AML-193 (cell line): ENCODE results near the gene RIPK4.
"Not testable (repeated sequence)": the region's sequence is repeated elsewhere in the genome, so short reads cannot be mapped to it uniquely, and the experiment has no call there.

Experiments
- DNase-seq, 2 experiments: peaks; one replicate each; lab custom pipeline; 2025; lab: John Stamatoyannopoulos, UW

RIPK4 gene

DNA sequence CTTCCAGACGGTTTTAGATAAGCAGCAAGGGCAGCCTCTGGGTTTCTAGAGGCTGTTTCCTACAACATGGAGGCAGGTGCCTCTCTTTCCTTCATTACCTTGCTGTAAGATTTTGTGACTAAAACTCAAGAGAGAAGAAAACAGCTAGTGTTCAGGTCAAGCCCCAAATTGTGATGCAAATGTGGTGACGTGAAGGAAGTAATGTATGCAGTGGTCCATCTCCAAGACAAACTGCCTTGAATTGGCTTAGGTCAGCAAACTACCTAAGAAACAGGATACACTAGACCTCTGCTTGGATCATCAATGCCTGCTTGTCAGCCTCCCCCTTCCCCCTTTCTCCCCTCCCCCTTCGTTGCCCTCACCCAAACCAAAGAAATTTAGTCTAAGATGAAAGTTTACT lies 28.9 kb upstream of the RIPK4 start:
- DNase-seq = no peak

DNA sequence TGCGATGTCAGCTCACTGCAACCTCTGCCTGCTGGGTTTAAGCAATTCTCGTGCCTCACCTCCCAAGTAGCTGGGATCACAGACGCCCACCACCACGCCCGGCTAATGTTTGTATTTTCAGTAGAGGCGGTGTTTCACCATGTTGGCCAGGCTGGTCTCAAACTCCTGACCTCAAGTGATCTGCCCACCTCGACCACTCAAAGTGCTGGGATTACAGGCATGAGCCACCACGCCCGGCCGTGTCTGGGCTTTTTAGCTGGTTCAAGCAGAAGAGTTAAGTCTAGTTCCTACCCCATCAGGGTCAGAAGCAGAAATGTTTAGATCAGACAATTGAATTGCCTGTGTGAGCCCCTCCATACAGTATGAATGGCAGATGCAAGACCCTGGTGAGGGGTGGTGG lies 27.7 kb upstream of the RIPK4 start:
- no peak for DNase-seq

DNA sequence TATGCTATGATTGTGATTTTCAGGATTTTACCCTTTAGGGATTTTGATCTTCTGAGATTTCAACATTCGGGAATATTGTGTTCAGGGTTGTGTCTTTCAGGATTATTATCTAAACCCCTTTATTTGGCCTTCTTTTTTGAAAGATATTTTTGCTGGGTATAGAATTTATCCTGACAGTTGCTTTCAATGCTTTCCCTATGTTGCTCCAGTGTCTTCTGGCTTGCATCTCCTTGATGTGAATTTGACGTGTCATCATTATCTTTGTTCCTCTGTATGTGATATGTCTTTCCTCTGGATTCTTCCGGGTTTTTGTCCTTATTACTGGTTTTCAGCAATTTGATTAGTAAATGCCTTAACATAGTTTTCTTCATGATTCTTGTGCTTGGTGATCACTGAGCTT lies 25.9 kb upstream of the RIPK4 start:
- DNase-seq = no peak

DNA sequence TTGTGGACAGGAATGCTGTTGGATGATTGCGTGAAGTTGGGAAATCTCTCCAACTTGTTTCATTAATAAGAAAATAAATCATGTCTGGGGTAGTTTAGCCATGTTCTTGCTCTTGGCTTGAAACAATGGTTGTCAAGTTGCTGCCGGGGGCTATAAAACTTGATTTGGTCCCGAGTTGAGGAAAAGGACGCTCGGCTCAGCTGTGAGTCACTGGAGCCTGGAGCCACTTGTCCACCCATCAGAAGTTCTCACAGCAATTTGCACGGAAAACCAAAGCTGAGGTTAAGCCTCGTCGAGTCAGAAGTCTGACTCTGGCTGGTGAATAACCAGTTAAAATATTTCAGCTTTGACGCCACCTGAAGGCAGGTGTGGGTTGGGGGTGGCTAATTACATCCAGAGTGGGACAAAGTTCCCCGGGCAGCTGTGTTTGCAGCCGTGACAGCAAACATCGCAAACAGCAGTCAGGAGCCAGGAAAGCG lies 19.7 kb upstream of the RIPK4 start:
- no peak for DNase-seq

DNA sequence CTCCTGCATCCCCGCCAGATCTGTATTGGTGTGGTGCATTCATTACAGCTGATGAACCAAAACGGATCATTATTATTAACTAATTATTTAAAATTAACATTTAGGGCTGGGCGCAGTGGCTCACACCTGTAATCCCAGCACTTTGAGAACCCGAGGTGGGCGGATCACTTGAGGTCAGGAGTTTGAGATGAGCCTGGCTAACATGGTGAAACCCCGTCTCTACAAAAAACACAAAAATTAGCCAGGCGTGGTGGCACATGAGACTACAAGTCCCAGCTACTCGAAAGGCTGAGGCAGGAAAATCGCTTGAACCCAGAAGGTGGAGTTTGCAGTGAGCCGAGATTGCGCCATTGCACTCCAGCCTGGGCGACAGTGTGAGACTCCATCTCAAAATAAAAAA lies 18.4 kb upstream of the RIPK4 start:
- DNase-seq = not testable (repeated sequence)

DNA sequence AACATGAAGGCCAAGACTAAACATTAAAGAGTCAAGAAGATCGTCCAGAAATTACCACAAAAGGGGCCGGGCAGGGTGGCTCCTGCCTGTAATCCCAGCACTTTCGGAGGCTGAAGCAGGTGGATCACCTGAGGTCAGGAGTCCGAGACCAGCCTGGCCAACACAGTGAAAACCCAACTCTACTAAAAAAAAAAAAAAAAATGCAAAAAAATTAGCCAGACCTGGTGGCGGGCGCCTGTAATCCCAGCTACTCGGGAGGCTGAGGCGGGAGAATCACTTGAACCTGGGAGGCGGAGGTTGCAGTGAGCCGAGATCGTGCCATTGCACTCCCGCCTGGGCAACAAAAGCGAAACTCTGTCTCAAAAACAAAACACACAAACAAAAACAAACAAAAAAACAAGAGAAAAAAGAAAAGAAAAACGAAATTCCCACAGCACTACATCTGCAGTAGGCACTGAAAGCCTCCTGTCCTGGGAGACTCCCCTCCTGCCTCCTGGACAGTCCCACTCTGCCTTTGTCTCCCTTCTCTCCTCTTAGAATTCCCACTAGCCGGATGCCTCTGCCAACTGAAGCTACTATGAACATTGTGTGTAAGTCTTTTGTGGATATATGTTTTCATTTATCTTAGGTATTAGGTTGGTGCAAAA lies 17.7 kb upstream of the RIPK4 start:
- DNase-seq = no peak

DNA sequence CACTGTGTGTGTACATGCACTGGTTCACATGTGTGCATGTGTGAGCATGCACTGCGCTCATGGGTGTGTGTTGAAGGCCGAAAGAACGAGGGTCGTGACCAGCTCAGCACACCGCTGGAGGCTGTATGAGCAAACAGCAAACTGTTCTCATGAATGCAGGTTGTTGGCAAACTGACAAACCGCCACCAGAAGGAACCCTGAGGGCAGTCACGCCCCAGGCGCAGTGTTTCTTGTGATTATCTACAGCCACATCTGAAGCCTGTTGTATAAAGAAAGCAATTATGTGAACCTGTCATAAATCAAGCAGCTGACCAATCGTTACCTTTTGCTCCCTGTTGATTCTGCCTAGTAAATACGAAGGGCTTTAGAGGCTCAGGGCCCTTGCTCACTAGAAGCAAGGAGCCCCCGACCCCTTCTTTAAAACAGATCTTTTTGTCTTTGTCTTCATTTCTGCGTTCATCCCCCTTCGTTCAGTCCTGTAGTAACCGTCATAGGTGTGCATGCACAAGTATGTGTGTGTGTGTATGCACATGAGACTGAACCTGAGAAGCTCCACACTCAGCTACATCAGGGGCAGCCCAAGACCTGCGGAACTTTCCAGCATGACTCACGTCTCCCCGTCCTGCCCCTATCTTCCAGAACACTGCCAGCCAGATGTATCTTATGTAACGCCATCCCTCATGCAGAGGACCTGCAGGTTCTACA lies 16.8 kb upstream of the RIPK4 start:
- no peak for DNase-seq

DNA sequence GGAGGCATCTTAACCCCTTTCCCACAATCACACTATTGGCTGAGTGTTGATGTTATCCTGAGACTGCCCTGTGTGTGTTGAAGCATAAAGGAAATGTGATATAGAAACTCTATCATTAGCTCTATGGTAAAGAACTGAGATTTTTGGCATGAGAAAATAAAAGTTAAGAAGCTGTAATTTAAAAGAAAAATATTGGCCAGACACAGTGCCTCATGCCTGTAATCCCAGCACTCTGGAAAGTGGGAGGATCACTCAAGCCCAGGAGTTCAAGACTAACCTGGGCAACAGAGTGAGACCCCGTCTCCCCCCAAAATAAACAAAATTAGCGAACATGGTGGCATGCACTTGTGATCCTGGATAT lies 14.2 kb upstream of the RIPK4 start:
- no peak for DNase-seq

DNA sequence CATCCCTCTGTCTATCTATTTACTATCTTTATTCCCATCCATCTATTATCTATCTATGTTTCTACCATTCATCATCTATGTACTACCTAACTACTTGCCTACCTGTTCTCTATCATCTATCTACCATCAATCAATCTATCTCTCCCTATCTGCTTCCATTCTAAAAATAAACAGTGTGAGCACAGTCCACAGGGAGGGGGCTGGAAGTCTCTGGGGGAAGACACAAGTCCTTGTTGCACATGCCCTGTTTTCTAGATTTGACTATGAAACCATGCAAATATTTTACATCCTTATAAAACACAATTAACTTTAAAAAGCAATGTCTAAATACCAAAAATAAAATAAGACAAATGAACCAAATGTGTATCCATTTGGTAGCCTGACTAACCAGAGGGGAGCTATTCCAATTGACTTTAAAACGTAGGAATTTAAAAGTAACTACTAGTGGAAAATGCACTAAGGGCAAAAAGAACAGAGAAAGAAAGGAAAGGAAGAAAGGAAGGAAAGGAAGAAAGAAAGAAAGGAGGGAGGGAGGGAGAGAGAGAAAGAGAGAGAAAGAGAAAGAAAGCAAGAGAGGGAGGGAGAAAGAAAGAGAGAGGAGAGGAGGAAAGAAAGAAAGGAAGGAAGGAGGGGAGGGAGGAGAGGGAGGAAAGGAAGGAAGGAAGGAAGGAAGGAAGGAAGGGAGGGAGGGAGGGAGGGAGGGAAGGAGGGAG lies 13.6 kb upstream of the RIPK4 start:
- DNase-seq = no peak

DNA sequence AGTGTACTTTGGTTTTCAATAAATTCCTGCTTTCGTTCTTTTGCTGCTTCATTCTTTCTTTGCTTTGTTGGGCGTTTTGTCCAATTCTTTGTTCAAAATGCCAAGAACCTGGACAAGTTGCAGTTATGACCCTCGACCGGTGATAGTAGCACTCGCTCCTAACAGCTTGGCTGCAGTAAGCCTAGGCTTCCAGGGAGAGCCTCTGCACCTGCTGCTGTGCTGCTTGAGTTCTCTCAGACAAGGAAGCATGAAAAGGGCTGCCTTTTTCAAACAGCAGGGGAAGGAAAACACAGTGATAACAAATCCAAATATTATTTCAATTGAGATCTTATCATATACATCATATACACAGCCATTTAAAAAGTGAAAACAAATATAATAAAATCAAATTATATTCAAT lies 12.8 kb upstream of the RIPK4 start:
- no peak for DNase-seq

DNA sequence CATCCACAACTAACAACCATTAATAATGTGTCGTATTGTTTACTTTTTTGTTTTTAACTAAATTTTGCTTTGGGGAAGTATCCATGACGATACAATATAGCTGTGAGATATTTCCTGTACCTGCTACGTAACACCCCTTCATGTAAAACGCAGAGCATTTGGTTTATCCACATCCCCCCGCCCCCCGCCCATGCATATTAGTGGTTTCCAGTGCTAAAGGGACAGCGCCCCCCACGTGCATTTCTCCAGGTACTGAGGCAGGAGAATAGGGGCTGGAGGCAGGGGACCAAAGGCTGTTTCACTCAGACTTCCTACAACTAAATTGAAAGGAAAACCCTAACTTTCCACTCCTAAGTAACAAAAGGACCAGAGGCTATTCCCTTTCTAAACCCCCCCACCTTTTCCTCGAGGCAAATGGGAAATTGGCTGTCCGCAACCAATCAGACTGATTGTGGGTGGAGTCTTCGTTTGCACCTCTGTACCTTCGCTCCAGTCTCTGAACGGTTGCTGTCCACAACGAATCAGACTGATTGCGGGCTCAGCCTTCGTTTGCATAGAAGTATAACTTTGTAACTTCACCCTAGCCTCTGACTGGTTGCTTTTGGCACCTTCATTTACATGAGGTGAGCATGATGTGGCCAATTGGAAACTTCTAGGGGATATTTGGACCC lies 12.2 kb upstream of the RIPK4 start:
- no peak for DNase-seq

DNA sequence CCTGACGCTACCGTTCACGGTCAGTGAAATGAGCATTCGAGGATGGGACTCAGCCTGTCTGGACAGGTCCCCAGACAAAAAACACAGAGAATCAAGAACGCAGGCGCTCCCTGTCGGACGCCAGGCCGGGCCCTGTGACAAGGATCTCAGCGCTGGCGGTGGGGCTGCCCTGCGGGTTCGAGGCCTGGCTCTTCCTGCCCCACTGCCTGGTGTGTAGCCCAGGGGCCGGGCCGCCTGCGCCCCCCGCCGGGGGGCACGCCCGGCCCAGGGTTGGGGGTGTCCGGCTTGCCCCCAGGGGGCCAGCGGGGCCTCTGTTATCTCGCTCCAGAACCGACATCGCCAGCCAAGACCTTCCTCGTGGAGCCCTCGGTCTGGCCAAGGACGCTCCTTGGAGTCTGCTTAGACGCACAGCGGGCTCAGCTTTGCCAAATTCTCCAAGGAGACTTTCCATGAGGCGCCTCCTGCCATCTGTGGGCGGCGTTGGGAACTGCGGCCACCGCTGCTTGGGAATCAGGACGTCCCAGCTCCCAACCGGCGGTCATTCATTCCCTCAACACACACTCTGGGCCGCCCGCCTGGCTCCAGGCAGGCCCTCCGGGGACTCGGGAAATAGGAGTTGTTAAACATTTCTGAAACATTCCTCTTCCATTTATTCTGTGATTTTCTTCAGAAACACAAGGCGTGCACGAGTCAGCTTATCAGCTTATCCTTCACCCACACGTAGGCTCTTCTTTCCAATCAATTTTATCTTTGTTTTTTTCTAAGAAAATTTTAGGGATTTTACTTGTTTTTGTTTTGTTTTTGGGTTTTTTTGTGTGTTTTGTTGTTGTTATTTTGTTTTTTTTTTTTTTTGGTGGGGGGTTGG lies 11.3 kb upstream of the RIPK4 start:
- DNase-seq = peak in 1 of 2 experiments; percentile 2

DNA sequence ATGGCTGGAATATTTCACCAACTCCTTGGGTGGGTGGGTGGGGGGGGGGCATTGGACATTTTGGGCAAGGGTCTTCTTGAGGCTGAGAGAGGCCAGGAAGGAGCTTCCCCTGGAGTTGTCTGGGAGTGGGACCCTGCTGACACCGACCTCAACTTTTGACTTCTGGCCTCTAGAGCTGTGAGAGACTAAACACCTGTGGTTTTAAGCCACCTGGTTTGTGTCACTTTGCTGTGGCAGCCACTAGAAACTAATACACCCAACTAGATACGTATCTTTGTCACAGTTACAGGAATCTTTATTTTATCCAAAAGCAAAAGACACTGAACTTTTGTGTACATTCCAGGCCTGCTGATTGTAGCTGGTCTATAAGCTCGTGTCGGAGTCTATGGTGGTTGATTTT lies 9.9 kb upstream of the RIPK4 start:
- no peak for DNase-seq

DNA sequence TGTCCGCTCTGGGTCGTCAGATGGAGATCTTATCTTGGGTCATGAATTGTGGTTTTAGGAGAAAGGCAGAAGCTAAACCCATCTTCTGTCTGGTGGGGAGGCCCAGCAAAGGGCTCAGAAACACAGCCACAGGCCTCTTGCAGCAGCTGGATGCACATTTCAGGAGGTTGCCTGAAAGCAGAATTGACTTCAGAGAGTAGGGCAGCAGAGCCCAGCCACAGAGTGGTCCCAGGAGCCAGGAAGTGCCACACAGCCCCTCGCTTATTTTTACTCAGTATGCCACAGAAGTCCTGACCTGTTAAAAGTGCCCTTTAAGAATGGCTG lies 8.3 kb upstream of the RIPK4 start:
- no peak for DNase-seq

DNA sequence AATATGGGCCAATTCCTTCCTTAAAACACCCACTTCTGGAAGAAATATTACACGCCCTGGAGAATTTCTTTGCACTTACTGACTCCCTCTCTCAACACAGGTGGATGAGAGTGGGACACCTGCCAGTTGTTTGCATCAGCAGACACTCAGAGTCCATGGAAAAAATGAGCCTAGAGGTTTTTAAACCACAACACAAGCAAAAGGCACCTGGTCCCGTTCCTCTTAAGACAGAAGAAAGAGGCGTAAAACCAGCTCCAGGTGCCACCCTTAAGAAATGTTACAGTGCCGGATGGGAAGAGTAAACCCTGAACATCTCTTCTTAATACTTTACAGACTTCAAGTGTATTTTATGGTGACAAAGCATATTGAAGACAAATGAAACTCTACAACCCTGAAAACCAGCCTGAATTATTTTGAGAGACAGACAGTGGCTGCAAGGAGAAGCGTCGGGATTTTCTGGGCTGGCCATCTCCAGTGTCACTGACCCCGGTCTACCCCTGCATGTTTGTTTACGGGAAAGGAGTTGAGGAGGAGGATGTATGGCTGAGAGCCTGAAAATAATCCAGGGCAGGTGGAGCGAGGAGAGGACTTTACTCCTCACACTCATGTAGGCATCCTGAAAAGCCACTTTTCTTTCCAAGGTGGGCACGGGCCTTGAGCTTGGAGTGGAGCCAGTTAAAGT lies 7.8 kb upstream of the RIPK4 start:
- DNase-seq = no peak

DNA sequence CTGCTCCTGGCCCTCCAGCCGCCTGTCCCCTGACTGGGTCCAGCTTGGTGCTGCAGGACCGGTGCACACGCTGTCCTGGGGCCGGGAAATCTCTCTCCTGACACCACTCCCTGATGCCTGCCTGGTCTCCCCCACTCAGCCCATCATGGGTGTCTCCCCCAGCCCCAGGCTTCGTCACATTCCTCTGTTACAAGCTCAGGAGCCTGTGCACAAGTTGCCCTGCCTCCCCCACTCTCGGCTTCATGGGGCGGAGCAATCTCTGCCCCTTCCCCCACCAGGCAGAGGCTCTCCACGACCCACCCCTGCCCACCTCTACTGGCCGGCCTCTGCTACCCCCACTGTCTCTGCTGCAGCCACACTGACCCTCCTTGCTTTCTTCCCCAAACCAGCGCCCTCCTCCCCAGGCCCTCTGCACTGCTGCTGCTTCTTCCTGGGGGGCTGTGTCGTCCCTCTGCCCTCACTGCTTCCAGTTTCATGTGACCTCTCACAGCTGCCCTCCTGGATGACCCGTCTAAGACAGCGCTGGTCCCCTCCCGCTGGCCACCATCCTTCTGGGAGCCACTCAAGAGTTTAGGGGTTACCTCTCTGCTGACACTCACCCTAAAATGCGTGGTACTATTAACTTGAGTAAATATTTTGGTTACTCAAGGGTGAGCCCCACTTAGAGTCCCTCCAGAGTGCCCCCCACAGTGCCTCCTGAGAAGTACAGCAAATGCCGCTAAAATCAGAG lies 5.7 kb upstream of the RIPK4 start:
- no peak for DNase-seq

DNA sequence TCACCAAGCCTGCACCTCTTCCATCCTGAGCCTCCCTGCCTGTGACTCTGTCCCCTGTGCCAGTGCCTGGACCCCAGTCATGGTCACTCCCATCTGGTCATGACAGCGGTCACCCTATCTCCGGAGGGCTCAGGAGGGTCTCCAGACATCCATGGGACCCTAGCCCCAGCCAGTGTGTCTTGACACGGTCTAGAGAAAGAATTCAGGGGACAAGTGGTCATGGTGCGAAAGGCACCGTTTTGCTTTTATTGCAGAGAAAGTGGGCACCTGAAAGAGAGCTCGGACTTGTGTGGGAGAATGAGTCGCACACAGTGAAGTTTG lies 4.7 kb upstream of the RIPK4 start:
- no peak for DNase-seq

DNA sequence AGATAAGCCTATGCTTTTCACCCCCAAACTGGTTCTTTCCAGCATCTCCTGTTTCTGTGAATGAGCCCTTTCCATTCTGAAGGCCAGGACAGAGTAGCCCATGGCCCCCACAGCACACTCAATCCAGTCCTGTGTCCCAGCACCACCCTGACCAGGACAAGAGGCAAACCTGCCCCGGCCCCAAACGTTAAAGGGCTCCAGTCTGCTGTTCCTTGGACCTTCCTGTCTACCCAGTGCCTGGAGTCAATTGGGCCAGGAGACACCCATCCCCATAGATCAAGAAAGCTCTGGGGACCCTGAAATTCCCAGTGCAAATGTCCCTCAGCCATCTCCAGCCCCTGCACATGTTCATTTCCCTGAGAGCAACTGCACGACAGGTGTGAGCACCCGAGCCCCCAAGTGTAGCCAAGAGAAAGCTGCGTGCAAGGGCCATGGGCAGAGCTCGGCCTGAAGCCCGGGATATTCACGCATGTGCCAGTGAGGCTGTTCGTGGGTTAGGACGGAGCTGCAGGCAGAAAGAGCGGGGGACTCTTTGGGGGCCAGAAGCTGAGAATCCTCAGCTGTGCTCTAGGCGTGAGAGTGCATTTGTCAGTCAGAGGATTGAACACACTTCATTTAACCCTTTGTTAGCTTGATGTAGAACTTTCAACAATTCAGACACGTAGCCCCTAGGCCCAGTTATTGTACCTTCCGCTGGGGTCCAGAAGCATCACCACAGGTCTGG lies 4.2 kb upstream of the RIPK4 start:
- no peak for DNase-seq

DNA sequence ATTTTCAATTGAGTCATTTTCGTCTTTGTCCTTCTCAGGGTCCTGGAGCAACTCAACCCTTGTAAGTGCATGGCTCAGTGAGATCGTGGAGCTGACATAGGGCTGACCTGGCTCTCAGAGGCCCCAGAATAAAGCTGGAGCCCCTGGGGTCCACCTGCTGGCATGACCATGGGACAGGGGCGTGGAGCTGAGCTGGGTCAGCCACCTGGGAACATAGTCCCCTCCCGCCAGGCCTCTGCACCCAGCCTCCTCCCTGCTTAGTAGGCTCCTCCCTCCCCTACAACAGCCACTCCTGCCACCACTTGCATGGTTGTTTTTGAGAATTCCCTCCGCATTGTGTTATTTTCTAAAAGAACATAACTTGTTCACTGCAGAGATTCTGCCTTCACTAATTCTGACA lies 3.1 kb upstream of the RIPK4 start:
- no peak for DNase-seq

DNA sequence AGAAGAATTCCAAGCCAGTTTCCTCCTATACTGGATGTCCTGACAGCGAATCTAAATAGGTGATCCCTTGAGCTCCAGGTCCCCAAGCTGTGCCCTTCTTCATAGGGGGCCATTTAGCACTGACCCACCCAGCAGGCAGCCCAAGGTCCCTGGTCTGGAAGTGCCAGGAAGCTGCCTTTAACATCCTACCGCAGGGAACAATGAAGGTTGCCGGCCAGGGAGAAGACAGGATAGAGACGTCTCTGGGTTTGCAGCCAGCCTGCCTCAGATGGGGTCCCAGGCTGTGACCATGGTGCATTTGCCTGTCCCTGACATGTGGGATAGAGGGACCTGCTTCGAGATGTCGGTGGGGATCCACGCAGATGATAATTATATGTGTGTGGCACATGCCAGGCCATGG lies 2.7 kb upstream of the RIPK4 start:
- no peak for DNase-seq
